Psoas muscle (tissue), 8 donors: ENCODE measurements around the gene ELMO1. TPM values are rescaled to one million over a fixed set of nuclear protein-coding genes. Genes with fewer than 3 reads are reported as not detected.

Source experiments
- ATAC-seq, 4 donors: fragments of 200-7000 bp; cut with Tn5 transposase; one replicate each; pipeline ENCODE4 v1.9.1; 2020; ENCODE audit warnings: moderate library complexity in 3 of 4, mild to moderate bottlenecking in 2 of 4
- DNase-seq, 2 donors: peaks; one replicate each; pipeline ENCODE4 v3.0.0-alpha.2; 2020
- H3K27ac ChIP-seq: fragments of 200-600 bp; one replicate; pipeline ENCODE4 v1.8.0; 2022
- H3K27me3 ChIP-seq, 3 donors: fragments of 200-600 bp in 1 of 3; one replicate each; pipeline versions ENCODE4 v1.6.1 to v1.8.0; 2013 to 2022; ENCODE audit warnings: low read length in 2 of 3, mild to moderate bottlenecking in 2 of 3, moderate library complexity in 1 of 3; ENCODE audit not compliant: insufficient read depth in 3 of 3
- H3K36me3 ChIP-seq, 2 donors: fragments of 200-600 bp in 1 of 2; one replicate each; pipeline versions ENCODE4 v1.6.1 to v1.8.0; 2013 to 2022; ENCODE audit warnings: low read depth in 1 of 2, mild to moderate bottlenecking in 1 of 2, moderate library complexity in 1 of 2; ENCODE audit not compliant: insufficient read depth in 1 of 2
- H3K4me1 ChIP-seq: fragments of 200-600 bp; one replicate; pipeline ENCODE4 v1.8.0; 2022
- H3K4me3 ChIP-seq: fragments of 200-600 bp; one replicate; pipeline ENCODE4 v1.8.0; 2022; ENCODE audit warnings: mild to moderate bottlenecking
- H3K9me3 ChIP-seq: fragments of 200-600 bp; one replicate; pipeline ENCODE4 v1.8.0; 2022
- WGBS, 3 donors: extraction: QIAGEN DNeasy Blood & Tissue Kit; methylation state at CpG; one replicate each; pipeline versions ENCODE4 v1.1.6 to v1.1.7; 2013; 5-methylcytosine and 5-hydroxymethylcytosine counted together
- intact Hi-C, 2 donors: fragments of 100-400 bp; cut with DNase I; formaldehyde crosslinking; loops; one replicate each; pipeline versions ENCODE4 v1.11.0 to v1.14.2; 2022
- polyA plus RNA-seq, 3 donors: library from polyadenylated mRNA; stranded (reverse); fragments of 200-250 nt; gene quantifications; one replicate each; pipeline ENCODE4 v1.2.3, GENCODE V29; 2013
- total RNA-seq, 4 donors: library from RNA; stranded (reverse); fragmentation: NEBNext Ultra II Directional in 2 of 4; extraction: Animal tissue kit (Norgen Biotek cat#: 25700) in 2 of 4; gene quantifications; one replicate each; pipeline versions ENCODE4 v1.2.1 to v1.2.4, GENCODE V29; 2021 to 2023
- TF ChIP-seq, protein P1 (sequence below): fragments of 200-600 bp; IDR thresholded peaks from one replicate; pipeline ENCODE4 v1.8.0; 2022; ENCODE audit warnings: antibody characterized with exemption
- donor health status: healthy with polysubstance abuse.
- donor health status: DM: no; HTN: no; CAD: no; lungs with moderate emphysema.
- donor health status: Bipolar disorder and iron deficiency.
- donor health status: healthy.
- donor health status: DM: yes; HTN: yes; CAD: no.
- donor health status: DM: no; HTN: no; CAD: no.
- donor health status: DM: no; HTN: no; CAD: no.
- donor health status: DM: yes; HTN: yes; CAD: no.

The ELMO1 gene
- total and polyA plus RNA-seq, 7 donors, result 2.8 to 8.1 (median 6.9) TPM

DNA sequence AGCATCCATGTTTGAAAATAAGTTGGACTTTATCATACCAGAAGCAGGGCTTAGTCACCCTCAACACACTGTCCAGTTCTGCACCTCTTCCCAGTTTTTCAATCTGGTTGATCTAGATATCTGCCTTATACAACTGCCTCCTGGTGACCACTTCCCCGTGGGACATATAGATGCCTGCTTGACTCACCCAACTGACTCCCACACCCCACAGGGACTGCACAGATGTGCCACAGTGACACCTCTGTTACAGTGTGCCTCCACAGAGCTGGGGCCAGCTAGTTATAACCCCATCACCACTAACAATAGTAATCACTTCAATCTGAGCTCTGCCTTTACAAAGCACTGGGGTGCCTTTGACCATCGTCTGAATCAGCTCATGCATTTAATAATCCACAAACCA is 641.8 kb downstream of the ELMO1 start:
- WGBS, 3 donors, result 77 to 86% (median 77%) methylated on average over 2 of the region's 2 CpGs
- Histone ChIP-seq H3K4me1 (no peaks in the 10 kb centered on the region), H3K4me3 (no peak overlapping the region), H3K27ac (no peak overlapping the region), H3K9me3 (no peaks in the 10 kb centered on the region), H3K27me3 (no peaks in the 10 kb centered on the region), H3K36me3 (no peaks in the 10 kb centered on the region)
- ATAC-seq (no peak), DNase-seq (no peak)
- TF ChIP-seq, protein P1, sequence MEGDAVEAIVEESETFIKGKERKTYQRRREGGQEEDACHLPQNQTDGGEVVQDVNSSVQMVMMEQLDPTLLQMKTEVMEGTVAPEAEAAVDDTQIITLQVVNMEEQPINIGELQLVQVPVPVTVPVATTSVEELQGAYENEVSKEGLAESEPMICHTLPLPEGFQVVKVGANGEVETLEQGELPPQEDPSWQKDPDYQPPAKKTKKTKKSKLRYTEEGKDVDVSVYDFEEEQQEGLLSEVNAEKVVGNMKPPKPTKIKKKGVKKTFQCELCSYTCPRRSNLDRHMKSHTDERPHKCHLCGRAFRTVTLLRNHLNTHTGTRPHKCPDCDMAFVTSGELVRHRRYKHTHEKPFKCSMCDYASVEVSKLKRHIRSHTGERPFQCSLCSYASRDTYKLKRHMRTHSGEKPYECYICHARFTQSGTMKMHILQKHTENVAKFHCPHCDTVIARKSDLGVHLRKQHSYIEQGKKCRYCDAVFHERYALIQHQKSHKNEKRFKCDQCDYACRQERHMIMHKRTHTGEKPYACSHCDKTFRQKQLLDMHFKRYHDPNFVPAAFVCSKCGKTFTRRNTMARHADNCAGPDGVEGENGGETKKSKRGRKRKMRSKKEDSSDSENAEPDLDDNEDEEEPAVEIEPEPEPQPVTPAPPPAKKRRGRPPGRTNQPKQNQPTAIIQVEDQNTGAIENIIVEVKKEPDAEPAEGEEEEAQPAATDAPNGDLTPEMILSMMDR, result no peak
- intact Hi-C loops, result no loop called here

Other genes with a start within 250 kb of the ELMO1 start
- gene GPR141, start 234.9 kb upstream of the ELMO1 start, total RNA-seq, result not detected
- not detected for gene GPR141, start 234.9 kb upstream of the ELMO1 start, polyA plus RNA-seq